Measurements from ENCODE around the gene PKN1.

The PKN1 gene

DNA sequence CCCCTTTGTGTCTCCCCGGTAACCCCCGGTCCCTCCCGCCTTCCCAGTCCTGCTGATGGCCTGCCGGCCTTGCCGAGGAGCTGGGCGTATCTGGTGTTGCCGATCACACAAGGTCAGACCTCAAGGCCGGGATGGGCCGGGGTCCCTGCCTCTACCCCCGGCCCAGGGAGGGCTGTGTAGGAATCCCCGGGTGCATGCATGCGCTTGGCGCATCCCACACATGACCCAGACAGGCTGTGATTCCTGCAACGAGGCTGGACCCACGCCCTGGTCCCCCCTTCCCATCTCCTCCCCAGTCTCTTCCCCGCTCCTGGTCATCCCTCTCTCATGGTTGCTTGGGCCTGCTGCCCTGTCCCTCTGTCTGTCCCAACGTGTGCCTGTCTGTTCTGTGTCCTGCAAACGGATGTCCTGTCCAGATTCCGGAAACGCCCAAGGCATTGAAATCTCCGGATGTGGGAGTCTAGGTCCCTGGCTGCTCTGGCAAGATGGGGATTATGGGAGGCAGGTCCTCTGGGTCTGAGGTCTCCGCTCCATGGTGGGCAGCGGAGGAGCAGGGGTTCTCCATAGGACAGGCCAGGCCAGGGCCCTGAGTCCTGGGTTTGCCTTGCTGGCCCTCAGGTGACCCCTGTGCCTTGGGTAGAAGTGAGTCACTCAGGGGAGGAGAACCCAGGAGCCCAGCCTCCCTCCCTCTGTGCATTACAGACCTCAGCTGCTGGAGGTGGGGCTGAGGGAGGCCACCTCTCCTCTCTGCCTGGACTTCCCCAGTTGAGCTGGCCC, 1.6 kb downstream of the PKN1 start:
- Histone ChIP-seq H3K27ac (ENCODE audit: low read depth, low read length) (peak overlapping the region; percentile 38), H3K79me2 (ENCODE audit: control insufficient read depth, insufficient read depth, low read length, unreplicated experiment) (peaks cover 32% of the 10 kb centered on the region), H3K4me3 (ENCODE audit: low read depth, low read length) (peak overlapping the region; percentile 84), H3K36me3 (ENCODE audit: insufficient read depth, low read length) (no peaks in the 10 kb centered on the region), H2AFZ (ENCODE audit: low read length, unreplicated experiment) (peak overlapping the region; percentile 23), H3K27me3 (ENCODE audit: insufficient read depth, low read length) (no peaks in the 10 kb centered on the region), H3K4me1 (ENCODE audit: control insufficient read depth, insufficient read depth, low read length, unreplicated experiment) (peaks cover 9% of the 10 kb centered on the region)

DNA sequence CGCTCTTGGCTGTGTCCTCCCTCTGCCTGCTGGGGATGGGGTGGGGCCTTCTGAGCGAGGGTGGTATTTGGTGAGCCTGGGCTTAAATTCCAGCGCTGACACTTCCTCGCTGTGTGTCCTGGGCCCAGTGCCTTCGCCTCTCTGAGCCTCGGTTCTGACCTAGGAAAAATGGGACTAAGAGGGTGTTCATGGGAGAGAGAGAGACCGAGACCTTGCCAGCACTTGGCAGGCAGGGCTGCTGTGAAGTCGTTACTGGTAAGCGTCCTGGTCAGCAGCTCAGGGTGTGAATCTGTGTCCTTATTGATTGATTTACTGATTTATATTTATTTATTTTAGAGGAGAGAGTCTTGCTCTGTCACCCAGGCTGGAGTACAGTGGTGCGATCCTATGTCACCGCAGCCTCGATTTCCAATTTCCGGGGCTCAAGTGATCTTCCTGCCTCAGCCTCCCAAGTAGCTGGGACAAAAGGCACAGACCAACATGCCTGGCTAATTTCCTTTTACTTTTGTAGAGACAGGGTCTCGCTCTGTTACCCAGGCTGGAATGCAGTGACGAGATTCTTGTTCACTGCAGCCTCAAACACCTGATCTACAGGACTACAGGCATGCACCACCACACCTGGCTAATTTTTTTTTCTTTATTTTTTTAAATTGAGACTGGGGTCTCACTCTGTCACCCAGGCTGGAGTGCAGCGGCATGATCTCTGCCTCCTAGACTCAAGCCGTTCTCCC, 2.4 kb downstream of the PKN1 start:
- H3K27ac ChIP-seq (ENCODE audit: low read depth, low read length): no peak overlapping the region; the same call in 1 of the 2 replicates

DNA sequence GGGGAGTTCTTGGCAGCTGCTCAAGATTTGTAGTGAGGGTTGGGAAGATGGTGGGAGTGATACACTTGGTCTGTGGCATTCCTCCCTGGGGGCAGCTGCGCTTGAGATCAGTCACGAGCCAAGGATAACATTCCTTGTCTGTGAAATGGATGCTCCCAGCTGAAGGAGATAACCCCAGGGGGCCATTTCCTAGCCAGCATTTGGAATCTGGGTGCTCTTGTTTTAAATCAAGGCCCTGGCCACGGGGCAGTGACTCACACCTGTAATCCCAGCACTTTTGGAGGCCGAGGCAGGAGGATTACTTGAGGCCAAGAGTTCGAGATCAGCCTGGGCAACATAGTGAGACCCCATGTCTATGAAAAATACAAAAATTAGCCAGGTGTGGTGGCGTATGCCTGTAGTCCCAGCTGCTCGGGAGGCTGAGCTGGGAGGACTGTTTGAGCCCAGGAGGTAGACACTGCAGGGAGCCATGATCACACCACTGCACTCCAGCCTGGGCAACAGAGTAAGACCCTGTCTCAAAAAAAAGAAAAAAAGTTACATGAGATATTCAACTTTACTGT, 4.6 kb downstream of the PKN1 start:
- Histone ChIP-seq H3K27ac (ENCODE audit: low read depth, low read length) (no peak overlapping the region), H3K36me3 (ENCODE audit: insufficient read depth, low read length) (no peaks in the 10 kb centered on the region), H3K27me3 (ENCODE audit: insufficient read depth, low read length) (no peaks in the 10 kb centered on the region), H2AFZ (ENCODE audit: low read length, unreplicated experiment) (no peak overlapping the region), H3K4me1 (ENCODE audit: control insufficient read depth, insufficient read depth, low read length, unreplicated experiment) (peaks cover 9% of the 10 kb centered on the region), H3K4me3 (ENCODE audit: low read depth, low read length) (no peak overlapping the region), H3K79me2 (ENCODE audit: control insufficient read depth, insufficient read depth, low read length, unreplicated experiment) (peaks cover 36% of the 10 kb centered on the region)

More for the DNA sequence above, 2.4 kb downstream of the PKN1 start:
- Histone ChIP-seq H2AFZ (ENCODE audit: low read length, unreplicated experiment) (no peak overlapping the region), H3K4me3 (ENCODE audit: low read depth, low read length) (peak overlapping the region; percentile 84; the same call in 1 of the 2 replicates), H3K36me3 (ENCODE audit: insufficient read depth, low read length) (no peaks in the 10 kb centered on the region), H3K27me3 (ENCODE audit: insufficient read depth, low read length) (no peaks in the 10 kb centered on the region), H3K79me2 (ENCODE audit: control insufficient read depth, insufficient read depth, low read length, unreplicated experiment) (peaks cover 36% of the 10 kb centered on the region), H3K4me1 (ENCODE audit: control insufficient read depth, insufficient read depth, low read length, unreplicated experiment) (peaks cover 9% of the 10 kb centered on the region)

DNA sequence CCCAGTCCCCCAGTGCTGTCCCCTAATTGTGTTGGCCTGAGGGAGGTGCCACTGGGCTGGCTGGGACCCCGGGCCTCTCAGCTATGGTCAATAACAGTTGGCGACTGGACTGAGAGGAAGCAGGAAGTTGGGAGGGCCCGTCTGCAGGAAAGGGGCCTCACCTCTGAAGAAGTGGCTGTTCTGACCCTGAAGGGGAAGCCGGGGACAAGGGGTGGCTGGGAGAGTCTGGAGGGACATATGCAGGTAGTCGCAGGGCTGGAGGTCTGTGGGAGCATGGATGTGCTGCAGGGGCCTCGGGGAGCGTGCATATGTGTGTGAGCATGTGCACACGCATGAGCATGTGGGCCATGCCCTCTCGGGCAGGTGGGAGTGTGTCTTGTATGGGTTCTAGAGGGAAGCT, 5.9 kb downstream of the PKN1 start:
- Histone ChIP-seq H3K27ac (ENCODE audit: low read depth, low read length) (no peak overlapping the region), H2AFZ (ENCODE audit: low read length, unreplicated experiment) (no peak overlapping the region), H3K36me3 (ENCODE audit: insufficient read depth, low read length) (peaks cover 5% of the 10 kb centered on the region; the same call in 1 of the 2 replicates), H3K4me3 (ENCODE audit: low read depth, low read length) (no peak overlapping the region), H3K27me3 (ENCODE audit: insufficient read depth, low read length) (no peaks in the 10 kb centered on the region), H3K79me2 (ENCODE audit: control insufficient read depth, insufficient read depth, low read length, unreplicated experiment) (peaks cover 31% of the 10 kb centered on the region), H3K4me1 (ENCODE audit: control insufficient read depth, insufficient read depth, low read length, unreplicated experiment) (peaks cover 9% of the 10 kb centered on the region)

DNA sequence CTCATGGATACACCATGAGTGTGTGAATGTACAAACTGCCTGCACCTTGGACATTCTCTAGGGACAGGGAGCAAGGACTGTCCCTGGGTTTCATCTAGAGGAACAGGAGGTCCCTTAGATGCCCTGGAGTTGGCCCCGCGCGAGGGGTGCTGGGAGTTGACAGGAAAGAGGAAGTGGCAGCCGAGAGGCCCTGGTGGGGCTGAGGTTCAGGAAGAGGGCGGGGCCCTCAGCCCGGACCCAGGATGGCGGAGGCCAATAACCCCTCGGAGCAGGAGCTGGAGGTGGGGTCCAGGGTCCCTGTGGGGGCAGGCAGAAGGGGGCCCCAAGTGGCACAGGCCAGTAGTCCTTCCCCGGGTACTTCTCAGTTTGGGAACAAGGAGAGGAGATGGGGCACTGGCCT, 6.9 kb downstream of the PKN1 start:
- Histone ChIP-seq H3K4me1 (ENCODE audit: control insufficient read depth, insufficient read depth, low read length, unreplicated experiment) (no peaks in the 10 kb centered on the region), H3K27me3 (ENCODE audit: insufficient read depth, low read length) (no peaks in the 10 kb centered on the region), H3K4me3 (ENCODE audit: low read depth, low read length) (no peak overlapping the region), H3K36me3 (ENCODE audit: insufficient read depth, low read length) (peaks cover 5% of the 10 kb centered on the region; the same call in 1 of the 2 replicates), H3K27ac (ENCODE audit: low read depth, low read length) (no peak overlapping the region), H3K79me2 (ENCODE audit: control insufficient read depth, insufficient read depth, low read length, unreplicated experiment) (peaks cover 24% of the 10 kb centered on the region), H2AFZ (ENCODE audit: low read length, unreplicated experiment) (no peak overlapping the region)

DNA sequence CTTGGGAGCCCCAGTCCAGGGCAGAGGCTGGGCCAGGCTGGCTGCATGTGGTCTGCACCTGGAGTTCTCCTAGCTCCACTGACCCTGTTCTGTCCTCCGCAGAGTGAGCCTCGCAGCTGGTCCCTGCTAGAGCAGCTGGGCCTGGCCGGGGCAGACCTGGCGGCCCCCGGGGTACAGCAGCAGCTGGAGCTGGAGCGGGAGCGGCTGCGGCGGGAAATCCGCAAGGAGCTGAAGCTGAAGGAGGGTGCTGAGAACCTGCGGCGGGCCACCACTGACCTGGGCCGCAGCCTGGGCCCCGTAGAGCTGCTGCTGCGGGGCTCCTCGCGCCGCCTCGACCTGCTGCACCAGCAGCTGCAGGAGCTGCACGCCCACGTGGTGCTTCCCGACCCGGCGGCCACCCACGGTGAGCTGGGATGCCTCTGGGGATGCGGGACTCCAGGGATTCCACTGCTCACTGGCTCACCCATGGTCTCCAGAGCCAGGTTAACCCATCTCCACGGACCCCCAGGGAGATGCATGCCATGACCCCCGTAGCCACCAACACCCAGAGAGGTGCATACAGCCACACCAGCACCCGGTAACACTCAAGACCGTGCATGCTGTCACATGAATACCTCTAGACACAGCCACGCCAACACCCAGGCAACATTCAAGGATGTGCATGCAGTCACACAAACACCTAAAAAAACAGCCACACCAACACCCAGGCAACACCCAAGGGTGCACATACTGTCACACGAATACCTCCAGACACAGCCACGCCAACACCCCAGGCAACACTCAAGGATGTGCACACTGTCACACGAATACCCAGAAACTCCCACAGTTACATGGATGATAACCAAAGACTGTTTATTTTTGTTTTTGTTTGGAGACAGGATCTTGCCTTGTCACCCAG, 8.2 kb downstream of the PKN1 start:
- no peak overlapping the region for H3K27ac ChIP-seq (ENCODE audit: low read depth, low read length)
- peaks cover 5% of the 10 kb centered on the region; the same call in 1 of the 2 replicates for H3K36me3 ChIP-seq (ENCODE audit: insufficient read depth, low read length)
- H2AFZ ChIP-seq (ENCODE audit: low read length, unreplicated experiment): no peak overlapping the region
- no peaks in the 10 kb centered on the region for H3K4me1 ChIP-seq (ENCODE audit: control insufficient read depth, insufficient read depth, low read length, unreplicated experiment)
- H3K27me3 ChIP-seq (ENCODE audit: insufficient read depth, low read length): no peaks in the 10 kb centered on the region
- H3K79me2 ChIP-seq (ENCODE audit: control insufficient read depth, insufficient read depth, low read length, unreplicated experiment): peaks cover 22% of the 10 kb centered on the region
- H3K4me3 ChIP-seq (ENCODE audit: low read depth, low read length): no peak overlapping the region

DNA sequence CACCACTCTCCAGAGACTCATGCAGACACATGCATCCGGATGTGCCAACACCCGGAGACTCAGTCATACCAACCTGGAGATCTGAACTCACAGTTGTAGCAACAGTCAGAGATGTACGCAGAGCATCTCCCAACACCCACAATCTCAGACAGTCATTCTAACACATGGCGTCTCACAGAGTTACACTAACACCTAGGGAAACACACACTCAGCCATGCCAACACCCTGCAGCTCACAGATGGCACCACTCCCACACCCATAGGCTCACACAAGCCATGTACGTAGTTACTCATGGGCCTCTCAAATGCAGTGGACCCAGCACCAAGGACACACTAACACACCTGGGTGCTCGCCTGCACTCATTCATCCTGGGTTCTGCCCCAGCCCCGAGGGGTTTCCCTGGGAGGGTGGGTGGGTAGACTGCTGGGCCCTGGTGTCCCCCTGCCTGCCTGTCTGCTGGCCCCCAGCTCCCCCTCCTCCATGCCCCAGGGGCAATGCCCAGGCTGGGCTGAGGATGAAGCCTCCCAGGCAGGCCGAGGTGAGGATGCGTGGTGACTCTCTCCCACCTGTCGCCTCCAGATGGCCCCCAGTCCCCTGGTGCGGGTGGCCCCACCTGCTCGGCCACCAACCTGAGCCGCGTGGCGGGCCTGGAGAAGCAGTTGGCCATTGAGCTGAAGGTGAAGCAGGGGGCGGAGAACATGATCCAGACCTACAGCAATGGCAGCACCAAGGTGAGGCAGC, 10.0 kb downstream of the PKN1 start:
- H3K36me3 ChIP-seq (ENCODE audit: insufficient read depth, low read length): peaks cover 10% of the 10 kb centered on the region

DNA sequence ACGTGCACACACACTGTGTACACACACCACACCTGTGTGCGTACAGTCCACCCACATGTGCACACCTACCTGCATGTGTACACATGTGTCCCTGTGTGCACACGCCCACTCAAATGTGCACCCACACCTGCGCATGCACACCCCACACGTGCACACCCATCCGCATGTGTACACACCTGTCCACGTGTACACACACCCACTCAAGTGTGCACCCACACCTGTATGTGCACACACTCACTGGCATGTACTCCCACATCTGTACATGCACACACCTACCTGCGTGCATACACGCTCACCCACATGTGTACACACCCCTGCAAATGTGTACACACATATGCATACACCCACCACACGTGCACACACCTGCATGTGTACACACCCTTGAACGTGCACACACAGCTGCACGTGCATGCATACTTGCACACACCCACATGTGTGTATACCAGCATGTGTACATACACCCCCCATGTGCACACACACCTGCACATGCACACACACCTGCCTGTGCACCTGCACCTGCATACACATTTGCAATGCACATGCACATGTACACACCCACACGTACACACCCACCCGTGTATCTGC, 10.6 kb downstream of the PKN1 start:
- H3K36me3 ChIP-seq (ENCODE audit: insufficient read depth, low read length): peaks cover 10% of the 10 kb centered on the region
- peaks cover 9% of the 10 kb centered on the region for H3K79me2 ChIP-seq (ENCODE audit: control insufficient read depth, insufficient read depth, low read length, unreplicated experiment)
- no peaks in the 10 kb centered on the region for H3K4me1 ChIP-seq (ENCODE audit: control insufficient read depth, insufficient read depth, low read length, unreplicated experiment)
- H3K4me3 ChIP-seq (ENCODE audit: low read depth, low read length): no peak overlapping the region
- H2AFZ ChIP-seq (ENCODE audit: low read length, unreplicated experiment): no peak overlapping the region
- no peak overlapping the region for H3K27ac ChIP-seq (ENCODE audit: low read depth, low read length)
- H3K27me3 ChIP-seq (ENCODE audit: insufficient read depth, low read length): no peaks in the 10 kb centered on the region

More for the DNA sequence above, 10.0 kb downstream of the PKN1 start:
- Histone ChIP-seq H3K79me2 (ENCODE audit: control insufficient read depth, insufficient read depth, low read length, unreplicated experiment) (peaks cover 10% of the 10 kb centered on the region), H3K4me1 (ENCODE audit: control insufficient read depth, insufficient read depth, low read length, unreplicated experiment) (no peaks in the 10 kb centered on the region), H3K27ac (ENCODE audit: low read depth, low read length) (no peak overlapping the region), H3K4me3 (ENCODE audit: low read depth, low read length) (no peak overlapping the region), H3K27me3 (ENCODE audit: insufficient read depth, low read length) (no peaks in the 10 kb centered on the region), H2AFZ (ENCODE audit: low read length, unreplicated experiment) (no peak overlapping the region)

DNA sequence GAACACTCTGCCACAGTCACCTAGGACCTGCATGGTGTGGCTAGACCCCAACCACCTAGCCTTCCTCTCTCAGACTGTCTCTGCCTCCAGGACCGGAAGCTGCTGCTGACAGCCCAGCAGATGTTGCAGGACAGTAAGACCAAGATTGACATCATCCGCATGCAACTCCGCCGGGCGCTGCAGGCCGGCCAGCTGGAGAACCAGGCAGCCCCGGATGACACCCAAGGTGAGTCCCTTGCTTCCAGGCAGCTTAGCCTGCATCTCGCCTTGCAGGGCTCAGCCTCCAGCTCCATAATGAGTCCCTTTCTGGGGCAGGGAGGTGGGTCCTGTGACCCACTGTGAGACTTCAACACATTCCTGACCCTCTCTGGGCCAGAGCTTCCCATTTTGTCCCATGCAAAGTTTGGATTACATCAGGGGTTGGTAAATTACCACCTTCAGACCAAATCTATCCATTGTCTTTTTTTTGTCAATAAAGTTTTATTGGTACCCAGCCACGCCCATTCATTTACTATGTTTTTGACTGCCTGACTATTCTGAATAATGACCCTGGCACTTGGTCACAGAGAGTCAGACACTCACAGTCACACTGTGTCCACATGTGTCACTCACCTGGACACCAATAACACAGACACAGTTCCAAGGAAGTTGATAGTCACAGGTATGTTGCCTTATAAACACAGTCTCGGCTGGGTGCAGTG, 13.4 kb downstream of the PKN1 start:
- no peaks in the 10 kb centered on the region for H3K4me1 ChIP-seq (ENCODE audit: control insufficient read depth, insufficient read depth, low read length, unreplicated experiment)
- no peaks in the 10 kb centered on the region for H3K79me2 ChIP-seq (ENCODE audit: control insufficient read depth, insufficient read depth, low read length, unreplicated experiment)
- no peak overlapping the region for H2AFZ ChIP-seq (ENCODE audit: low read length, unreplicated experiment)
- no peak overlapping the region for H3K4me3 ChIP-seq (ENCODE audit: low read depth, low read length)
- H3K27ac ChIP-seq (ENCODE audit: low read depth, low read length): no peak overlapping the region
- no peaks in the 10 kb centered on the region for H3K27me3 ChIP-seq (ENCODE audit: insufficient read depth, low read length)
- peaks cover 16% of the 10 kb centered on the region for H3K36me3 ChIP-seq (ENCODE audit: insufficient read depth, low read length)

Measured in ACC112 (cell line).